ENCODE results near the gene WDR88. TPM values are rescaled to one million over a fixed set of nuclear protein-coding genes. Genes with fewer than 3 reads are reported as not detected.
"Not testable (repeated sequence)": the region's sequence is repeated elsewhere in the genome, so short reads cannot be mapped to it uniquely, and the experiment has no call there.

Gene WDR88
- total RNA-seq, 1 experiment from 2014 or later = 0.28 TPM

- no peak for ATAC-seq
These were observed 77.3 kb downstream of the WDR88 start for GRCh38 chr19:33208904-33209849.

DNA sequence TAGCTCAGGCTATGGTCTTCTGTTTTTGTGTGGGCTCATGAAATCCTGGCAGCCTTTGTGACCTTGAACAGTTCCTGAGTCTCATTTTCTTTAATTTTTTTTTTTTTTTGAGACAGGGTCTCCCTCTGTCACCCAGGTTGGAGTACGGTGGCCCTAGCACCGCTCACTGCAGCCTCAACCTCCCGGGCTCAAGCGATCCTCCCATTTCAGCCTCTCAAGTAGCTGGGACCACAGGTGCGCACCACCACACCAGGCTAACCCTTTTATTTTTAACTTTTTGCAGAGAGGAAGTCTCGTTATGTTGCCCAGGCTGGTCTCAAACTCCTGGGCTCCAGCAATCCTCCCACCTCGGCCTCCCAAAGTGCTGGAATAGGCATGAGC lies 77.9 kb downstream of the WDR88 start:
- DNase-seq (ENCODE audit: low spot score); H3K27ac Mint-ChIP-seq; H3K27me3 Mint-ChIP-seq (ENCODE audit: low read depth); H3K36me3 Mint-ChIP-seq; H3K9me3 Mint-ChIP-seq; ATAC-seq; H3K4me3 Mint-ChIP-seq; H3K4me1 Mint-ChIP-seq: not testable (repeated sequence)
- CTCF ChIA-PET = interaction anchor here (0.7 to 2.2 kb wide), 3 partner anchors 18 to 197 kb away, joined by 3 to 12 read pairs (median 5); no protein-coding TSS in a partner anchor
- POLR2A ChIA-PET = interaction anchor here (0.5 to 1.1 kb wide), 2 partner anchors 93 to 304 kb away, joined by 3 to 4 read pairs; partner anchors contain the start of gene CEBPA

More at GRCh38 chr19:33208904-33209849, 77.3 kb downstream of the WDR88 start:
- H3K4me1 Mint-ChIP-seq = no peaks in the 10 kb centered on the region
- ChIA-PET POLR2A (interaction anchor here (0.5 to 1.1 kb wide), 2 partner anchors 93 to 305 kb away, joined by 3 to 4 read pairs; partner anchors contain the start of gene CEBPA), CTCF (interaction anchor here (0.7 to 2.2 kb wide), 4 partner anchors 18 to 197 kb away, joined by 3 to 12 read pairs (median 4); no protein-coding TSS in a partner anchor)
- no peak for DNase-seq (ENCODE audit: low spot score)
- TF ChIP-seq NFYB (CRISPR knock-in tag; conservative IDR thresholded peaks at IDR 0.05; ENCODE audit: low read depth) = no peak
- TF ChIP-seq SOX15 (CRISPR knock-in tag; IDR thresholded peaks at IDR 0.05) = no peak
- no peaks in the 10 kb centered on the region for H3K27me3 Mint-ChIP-seq (ENCODE audit: low read depth)
- no peak overlapping the region for H3K27ac Mint-ChIP-seq
- no peaks in the 10 kb centered on the region for H3K36me3 Mint-ChIP-seq
- no peak overlapping the region for H3K4me3 Mint-ChIP-seq
- H3K9me3 Mint-ChIP-seq = no peaks in the 10 kb centered on the region

GRCh38 chr19:33210266-33210940 lies 78.5 kb downstream of the WDR88 start:
- Mint-ChIP-seq H3K27ac (no peak overlapping the region), H3K4me3 (no peak overlapping the region), H3K27me3 (ENCODE audit: low read depth) (no peaks in the 10 kb centered on the region), H3K4me1 (no peaks in the 10 kb centered on the region), H3K36me3 (no peaks in the 10 kb centered on the region), H3K9me3 (no peaks in the 10 kb centered on the region)
- ChIA-PET POLR2A (interaction anchor here (0.5 kb wide), 1 partner anchor 304 kb away, joined by 3 read pairs; no protein-coding TSS in a partner anchor), CTCF (interaction anchor here (2.0 to 2.2 kb wide), 2 partner anchors 19 to 26 kb away, joined by 5 to 12 read pairs; no protein-coding TSS in a partner anchor)
- DNase-seq (ENCODE audit: low spot score) (no peak), ATAC-seq (no peak)
- TF ChIP-seq USF1 (CRISPR knock-in tag; IDR thresholded peaks at IDR 0.05) = no peak
- no peak for TF ChIP-seq ZNF263 (CRISPR knock-in tag; IDR thresholded peaks at IDR 0.05; ENCODE audit: low read depth)
- no peak for TF ChIP-seq SMAD4 (CRISPR knock-in tag; IDR thresholded peaks at IDR 0.05)
- no peak for TF ChIP-seq ZBTB43 (CRISPR knock-in tag; IDR thresholded peaks at IDR 0.05)
- TF ChIP-seq NR2C2 (CRISPR knock-in tag; IDR thresholded peaks at IDR 0.05) = no peak
- TF ChIP-seq FOXK1 (CRISPR knock-in tag; IDR thresholded peaks at IDR 0.05) = no peak
- TF ChIP-seq, protein P1, sequence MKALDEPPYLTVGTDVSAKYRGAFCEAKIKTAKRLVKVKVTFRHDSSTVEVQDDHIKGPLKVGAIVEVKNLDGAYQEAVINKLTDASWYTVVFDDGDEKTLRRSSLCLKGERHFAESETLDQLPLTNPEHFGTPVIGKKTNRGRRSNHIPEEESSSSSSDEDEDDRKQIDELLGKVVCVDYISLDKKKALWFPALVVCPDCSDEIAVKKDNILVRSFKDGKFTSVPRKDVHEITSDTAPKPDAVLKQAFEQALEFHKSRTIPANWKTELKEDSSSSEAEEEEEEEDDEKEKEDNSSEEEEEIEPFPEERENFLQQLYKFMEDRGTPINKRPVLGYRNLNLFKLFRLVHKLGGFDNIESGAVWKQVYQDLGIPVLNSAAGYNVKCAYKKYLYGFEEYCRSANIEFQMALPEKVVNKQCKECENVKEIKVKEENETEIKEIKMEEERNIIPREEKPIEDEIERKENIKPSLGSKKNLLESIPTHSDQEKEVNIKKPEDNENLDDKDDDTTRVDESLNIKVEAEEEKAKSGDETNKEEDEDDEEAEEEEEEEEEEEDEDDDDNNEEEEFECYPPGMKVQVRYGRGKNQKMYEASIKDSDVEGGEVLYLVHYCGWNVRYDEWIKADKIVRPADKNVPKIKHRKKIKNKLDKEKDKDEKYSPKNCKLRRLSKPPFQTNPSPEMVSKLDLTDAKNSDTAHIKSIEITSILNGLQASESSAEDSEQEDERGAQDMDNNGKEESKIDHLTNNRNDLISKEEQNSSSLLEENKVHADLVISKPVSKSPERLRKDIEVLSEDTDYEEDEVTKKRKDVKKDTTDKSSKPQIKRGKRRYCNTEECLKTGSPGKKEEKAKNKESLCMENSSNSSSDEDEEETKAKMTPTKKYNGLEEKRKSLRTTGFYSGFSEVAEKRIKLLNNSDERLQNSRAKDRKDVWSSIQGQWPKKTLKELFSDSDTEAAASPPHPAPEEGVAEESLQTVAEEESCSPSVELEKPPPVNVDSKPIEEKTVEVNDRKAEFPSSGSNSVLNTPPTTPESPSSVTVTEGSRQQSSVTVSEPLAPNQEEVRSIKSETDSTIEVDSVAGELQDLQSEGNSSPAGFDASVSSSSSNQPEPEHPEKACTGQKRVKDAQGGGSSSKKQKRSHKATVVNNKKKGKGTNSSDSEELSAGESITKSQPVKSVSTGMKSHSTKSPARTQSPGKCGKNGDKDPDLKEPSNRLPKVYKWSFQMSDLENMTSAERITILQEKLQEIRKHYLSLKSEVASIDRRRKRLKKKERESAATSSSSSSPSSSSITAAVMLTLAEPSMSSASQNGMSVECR (CRISPR knock-in tag; IDR thresholded peaks at IDR 0.05; ENCODE audit: borderline replicate concordance) = no peak
- TF ChIP-seq TEAD4 (CRISPR knock-in tag; IDR thresholded peaks at IDR 0.05) = no peak
- TF ChIP-seq, protein P2, sequence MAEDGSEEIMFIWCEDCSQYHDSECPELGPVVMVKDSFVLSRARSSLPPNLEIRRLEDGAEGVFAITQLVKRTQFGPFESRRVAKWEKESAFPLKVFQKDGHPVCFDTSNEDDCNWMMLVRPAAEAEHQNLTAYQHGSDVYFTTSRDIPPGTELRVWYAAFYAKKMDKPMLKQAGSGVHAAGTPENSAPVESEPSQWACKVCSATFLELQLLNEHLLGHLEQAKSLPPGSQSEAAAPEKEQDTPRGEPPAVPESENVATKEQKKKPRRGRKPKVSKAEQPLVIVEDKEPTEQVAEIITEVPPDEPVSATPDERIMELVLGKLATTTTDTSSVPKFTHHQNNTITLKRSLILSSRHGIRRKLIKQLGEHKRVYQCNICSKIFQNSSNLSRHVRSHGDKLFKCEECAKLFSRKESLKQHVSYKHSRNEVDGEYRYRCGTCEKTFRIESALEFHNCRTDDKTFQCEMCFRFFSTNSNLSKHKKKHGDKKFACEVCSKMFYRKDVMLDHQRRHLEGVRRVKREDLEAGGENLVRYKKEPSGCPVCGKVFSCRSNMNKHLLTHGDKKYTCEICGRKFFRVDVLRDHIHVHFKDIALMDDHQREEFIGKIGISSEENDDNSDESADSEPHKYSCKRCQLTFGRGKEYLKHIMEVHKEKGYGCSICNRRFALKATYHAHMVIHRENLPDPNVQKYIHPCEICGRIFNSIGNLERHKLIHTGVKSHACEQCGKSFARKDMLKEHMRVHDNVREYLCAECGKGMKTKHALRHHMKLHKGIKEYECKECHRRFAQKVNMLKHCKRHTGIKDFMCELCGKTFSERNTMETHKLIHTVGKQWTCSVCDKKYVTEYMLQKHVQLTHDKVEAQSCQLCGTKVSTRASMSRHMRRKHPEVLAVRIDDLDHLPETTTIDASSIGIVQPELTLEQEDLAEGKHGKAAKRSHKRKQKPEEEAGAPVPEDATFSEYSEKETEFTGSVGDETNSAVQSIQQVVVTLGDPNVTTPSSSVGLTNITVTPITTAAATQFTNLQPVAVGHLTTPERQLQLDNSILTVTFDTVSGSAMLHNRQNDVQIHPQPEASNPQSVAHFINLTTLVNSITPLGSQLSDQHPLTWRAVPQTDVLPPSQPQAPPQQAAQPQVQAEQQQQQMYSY (CRISPR knock-in tag; IDR thresholded peaks at IDR 0.05) = no peak
- no peak for TF ChIP-seq HMGXB4 (CRISPR knock-in tag; IDR thresholded peaks at IDR 0.05)
- TF ChIP-seq TEAD1 (CRISPR knock-in tag; IDR thresholded peaks at IDR 0.05) = no peak
- TF ChIP-seq ATF6 (CRISPR knock-in tag; IDR thresholded peaks at IDR 0.05) = no peak

Data from WTC11 (cell line).